Body of pancreas (tissue), 4 donors: ENCODE measurements around the gene SETD7.

Source experiments
- POLR2A ChIP-seq, 3 donors: fragments of 450-650 bp; IDR thresholded peaks; one replicate each; pipeline ENCODE4 v1.6.1; 2016; ENCODE audit warnings: antibody characterized with exemption in 3 of 3, mild to moderate bottlenecking in 2 of 3
- TF ChIP-seq, protein P1 (sequence below), 7 experiments: fragments of 450-650 bp in 4 of 7; fragments of 200-600 bp in 3 of 7; sonication (generic) in 3 of 7; IDR thresholded peaks; one replicate each; pipeline ENCODE4 v1.5.1; 2016 to 2019; ENCODE audit warnings: antibody characterized with exemption in 7 of 7

DNA sequence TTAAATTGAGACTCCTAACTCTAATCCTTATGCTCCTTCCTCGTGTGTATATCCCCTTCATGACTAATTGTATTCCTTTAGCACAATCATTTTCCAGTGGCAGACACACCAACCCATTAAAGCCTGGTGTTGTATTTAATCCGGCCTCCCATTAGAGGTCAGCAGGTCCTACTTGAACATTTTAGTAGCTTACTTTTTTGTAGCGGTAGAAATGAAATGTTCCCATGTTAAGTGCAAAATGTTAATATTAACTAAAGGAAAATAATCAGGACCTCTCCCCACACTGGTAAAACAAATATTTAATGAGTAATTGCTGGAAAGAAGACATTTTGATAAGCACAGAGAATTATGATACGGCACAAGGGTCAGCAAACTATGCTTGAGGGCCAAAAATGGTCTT, 98.7 kb downstream of the SETD7 start:
- TF ChIP-seq, protein P1, sequence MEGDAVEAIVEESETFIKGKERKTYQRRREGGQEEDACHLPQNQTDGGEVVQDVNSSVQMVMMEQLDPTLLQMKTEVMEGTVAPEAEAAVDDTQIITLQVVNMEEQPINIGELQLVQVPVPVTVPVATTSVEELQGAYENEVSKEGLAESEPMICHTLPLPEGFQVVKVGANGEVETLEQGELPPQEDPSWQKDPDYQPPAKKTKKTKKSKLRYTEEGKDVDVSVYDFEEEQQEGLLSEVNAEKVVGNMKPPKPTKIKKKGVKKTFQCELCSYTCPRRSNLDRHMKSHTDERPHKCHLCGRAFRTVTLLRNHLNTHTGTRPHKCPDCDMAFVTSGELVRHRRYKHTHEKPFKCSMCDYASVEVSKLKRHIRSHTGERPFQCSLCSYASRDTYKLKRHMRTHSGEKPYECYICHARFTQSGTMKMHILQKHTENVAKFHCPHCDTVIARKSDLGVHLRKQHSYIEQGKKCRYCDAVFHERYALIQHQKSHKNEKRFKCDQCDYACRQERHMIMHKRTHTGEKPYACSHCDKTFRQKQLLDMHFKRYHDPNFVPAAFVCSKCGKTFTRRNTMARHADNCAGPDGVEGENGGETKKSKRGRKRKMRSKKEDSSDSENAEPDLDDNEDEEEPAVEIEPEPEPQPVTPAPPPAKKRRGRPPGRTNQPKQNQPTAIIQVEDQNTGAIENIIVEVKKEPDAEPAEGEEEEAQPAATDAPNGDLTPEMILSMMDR (IDR thresholded peaks at IDR 0.05): peak in 1 of 7 experiments; percentile 25
- TF ChIP-seq POLR2A (IDR thresholded peaks at IDR 0.05): no peak
